HG03025 (cell line): ENCODE measurements around the gene SLC26A8.

Experiments
- ATAC-seq: cut with Tn5 transposase; IDR thresholded peaks from one replicate; pipeline ENCODE4 v1.9.1; 2021; ENCODE audit warnings: mild to moderate bottlenecking, moderate library complexity; ENCODE audit not compliant: unreplicated experiment, low FRiP score

The SLC26A8 gene

GRCh38 chr6:36023996-36024795 lies at the start of gene SLC26A8:
SLC26A8 (minus strand) TSS chr6:36024641; CDS start chr6:36019707, 4,934 bp downstream.
- no peak for ATAC-seq

GRCh38 chr6:36073587-36073986 lies 49.1 kb upstream of the SLC26A8 start:
- ATAC-seq: no peak

DNA sequence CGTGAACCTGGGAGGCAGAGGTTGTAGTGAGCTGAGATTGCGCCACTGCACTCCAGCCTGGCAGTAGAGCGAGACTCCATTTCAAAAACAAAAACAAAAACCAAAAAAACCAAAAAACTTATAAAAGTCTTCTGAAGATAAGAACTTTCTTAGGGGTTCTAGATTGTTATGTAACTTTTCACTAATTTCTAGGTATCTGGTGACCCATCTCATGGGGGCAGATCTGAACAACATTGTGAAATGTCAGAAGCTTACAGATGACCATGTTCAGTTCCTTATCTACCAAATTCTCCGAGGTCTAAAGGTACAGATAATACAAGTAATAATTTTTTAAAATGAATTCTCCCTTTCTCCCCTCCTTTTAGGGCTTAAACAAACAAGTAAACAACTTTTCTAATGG lies 48.2 kb upstream of the SLC26A8 start:
- ATAC-seq: no peak

DNA sequence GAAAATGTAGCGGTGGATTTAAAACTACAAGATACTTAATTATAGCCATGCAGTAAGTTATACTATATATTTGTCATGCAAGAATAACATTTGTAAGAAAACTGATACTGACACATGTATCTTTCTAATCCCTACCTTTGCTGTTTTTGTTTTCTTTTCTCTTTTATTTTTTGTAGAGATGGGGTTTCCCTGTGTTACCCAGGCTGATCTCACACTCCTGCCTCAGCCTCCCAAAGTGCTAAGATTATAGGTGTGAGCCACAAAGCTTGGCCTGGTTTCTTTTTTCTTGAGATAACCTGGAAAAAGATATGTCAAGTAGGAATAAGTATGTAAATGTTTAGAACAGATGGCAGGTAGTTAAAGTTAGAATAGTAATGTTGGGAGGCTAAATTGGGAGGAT lies 47.3 kb upstream of the SLC26A8 start:
- ATAC-seq: no peak

GRCh38 chr6:36071281-36071680 lies 46.8 kb upstream of the SLC26A8 start:
- no peak for ATAC-seq

DNA sequence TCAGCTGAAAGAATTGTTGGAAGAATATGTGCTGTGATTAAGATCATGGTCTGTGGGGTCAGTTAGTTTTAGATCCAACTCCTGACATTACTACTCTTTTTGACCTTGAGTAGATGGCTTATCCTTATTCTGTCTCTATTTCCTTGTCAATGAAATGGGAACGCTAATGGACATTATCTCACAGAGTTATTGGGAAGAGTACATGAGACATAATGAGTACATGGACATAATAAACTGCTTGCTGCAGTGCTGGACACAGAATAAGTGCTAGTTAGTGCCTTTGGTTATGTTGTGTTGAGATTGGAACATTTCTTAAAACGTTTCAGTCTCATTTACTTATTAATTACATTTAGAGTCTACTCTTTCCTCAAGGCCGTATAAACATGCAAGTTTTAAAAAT lies 45.8 kb upstream of the SLC26A8 start:
- ATAC-seq: no peak

GRCh38 chr6:36069573-36069972 lies 45.1 kb upstream of the SLC26A8 start:
- no peak for ATAC-seq

- no peak for ATAC-seq
Measured at GRCh38 chr6:36068586-36068985, 44.1 kb upstream of the SLC26A8 start.

DNA sequence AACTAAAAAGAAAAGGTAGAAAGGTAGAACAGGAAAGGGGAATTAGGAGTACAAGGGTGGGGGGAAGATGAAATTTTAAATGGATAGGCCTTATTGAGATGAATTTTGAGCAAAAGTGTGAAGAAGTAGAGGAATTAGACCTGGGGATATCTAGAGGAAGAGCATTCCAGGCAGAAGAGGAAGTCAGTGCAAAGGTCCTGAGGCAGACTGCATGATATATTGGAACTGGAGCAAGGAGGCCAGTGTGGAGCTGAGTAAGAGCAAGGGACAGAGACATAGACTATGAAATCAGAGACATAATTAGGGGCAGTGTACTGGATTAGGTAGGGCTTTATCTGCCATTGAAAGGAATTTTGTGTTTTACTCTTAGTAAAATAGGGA lies 43.6 kb upstream of the SLC26A8 start:
- no peak for ATAC-seq

- no peak for ATAC-seq
Measured at GRCh38 chr6:36067374-36068011, 43.1 kb upstream of the SLC26A8 start.

- ATAC-seq: no peak
Measured at GRCh38 chr6:36066817-36067216, 42.4 kb upstream of the SLC26A8 start.

DNA sequence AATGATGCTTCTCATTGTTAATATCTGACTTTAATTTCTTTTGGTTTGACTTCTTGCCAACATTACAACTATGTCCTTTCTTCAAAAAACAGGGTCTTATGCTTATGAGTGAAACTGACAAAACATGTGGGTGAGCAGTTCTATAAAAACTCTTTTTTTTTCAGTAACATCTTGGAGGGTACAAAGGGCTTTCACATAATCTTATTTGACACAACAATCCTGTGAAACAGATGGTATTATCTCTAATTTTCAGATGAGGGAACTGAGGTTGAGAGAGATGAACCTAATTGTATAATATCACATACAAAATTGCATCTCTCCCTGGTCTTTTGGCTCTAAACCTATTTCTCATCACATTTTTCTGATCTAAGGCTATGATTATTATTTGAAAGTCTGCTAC lies 41.5 kb upstream of the SLC26A8 start:
- ATAC-seq: no peak

DNA sequence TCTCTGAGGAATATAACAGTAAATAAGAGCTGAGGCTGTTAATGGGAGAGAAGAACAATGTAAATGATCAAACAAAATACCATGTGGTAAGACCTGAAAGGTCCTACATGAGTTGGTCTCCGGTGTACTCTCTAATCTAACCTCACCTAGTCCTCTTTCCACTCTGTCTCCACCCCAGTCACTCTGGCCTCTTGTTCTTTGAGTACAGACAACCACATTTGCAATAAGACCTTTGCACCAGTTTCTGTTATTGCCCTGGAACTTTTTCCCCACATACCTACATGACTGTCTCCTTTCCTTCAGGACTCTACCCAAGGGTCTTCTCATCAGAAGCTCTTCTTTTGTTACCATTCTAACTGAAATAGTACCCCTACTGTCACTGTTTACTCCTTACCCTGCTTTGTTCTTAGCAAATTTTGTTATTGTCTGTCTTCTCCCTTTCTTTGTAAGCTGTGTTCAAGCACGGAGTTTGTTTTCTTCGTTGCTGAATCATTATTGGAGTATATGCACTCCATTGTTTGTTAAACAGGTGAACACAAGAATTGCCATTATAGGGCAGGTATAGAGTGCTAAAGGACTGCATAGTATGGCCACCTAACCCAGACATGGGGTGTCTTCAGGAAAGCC lies 40.4 kb upstream of the SLC26A8 start:
- ATAC-seq: no peak

GRCh38 chr6:36063318-36064060 lies 39.0 kb upstream of the SLC26A8 start:
- no peak for ATAC-seq

- ATAC-seq: no peak
Measured at GRCh38 chr6:36062247-36062646, 37.8 kb upstream of the SLC26A8 start.

- ATAC-seq: no peak
Measured at GRCh38 chr6:36061236-36061635, 36.8 kb upstream of the SLC26A8 start.

GRCh38 chr6:36056178-36056577 lies 31.7 kb upstream of the SLC26A8 start:
- no peak for ATAC-seq

DNA sequence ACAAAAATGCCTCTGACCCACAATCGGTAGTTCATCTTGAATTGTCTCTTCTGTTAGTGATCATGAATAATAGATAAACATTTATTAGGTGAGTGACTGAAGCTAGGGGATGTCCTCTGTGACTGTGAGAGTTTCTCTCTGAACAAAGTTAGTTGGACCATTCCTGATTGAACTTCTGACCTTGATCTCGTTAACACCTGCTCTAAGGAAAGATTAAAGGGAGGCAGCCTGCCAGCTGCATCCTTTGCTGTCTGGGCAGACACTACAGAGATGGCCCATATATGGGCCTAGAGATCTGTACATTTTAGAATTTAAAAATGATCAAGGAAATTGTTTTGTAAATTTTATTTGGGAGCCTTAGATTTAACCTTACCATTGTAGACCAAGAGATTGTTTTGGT lies 30.5 kb upstream of the SLC26A8 start:
- no peak for ATAC-seq

DNA sequence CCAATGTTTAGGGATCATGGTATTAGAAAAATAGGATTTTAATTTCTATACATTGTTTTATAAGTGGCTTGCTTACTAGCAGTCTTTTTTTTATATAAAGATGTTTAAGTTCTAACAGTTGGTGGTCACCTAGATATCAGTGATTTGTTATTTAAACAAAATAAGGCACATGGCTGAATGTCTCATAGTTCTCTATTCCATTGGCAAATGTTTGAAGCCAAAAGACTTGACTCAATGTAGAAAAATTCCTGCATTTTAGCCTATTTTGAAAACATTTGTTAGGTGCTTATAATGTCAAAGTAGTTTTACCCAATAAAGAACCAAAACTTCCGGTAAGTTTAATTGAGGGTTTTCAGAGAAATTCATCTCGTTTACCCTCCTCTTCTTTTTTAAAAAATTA lies 30.0 kb upstream of the SLC26A8 start:
- no peak for ATAC-seq

- ATAC-seq: no peak
Measured at GRCh38 chr6:36053878-36054277, 29.4 kb upstream of the SLC26A8 start.

- ATAC-seq: no peak
Measured at GRCh38 chr6:36052097-36052496, 27.7 kb upstream of the SLC26A8 start.
